Limb (tissue), 2 donors: ENCODE measurements around the gene CXCL16.
A peak's percentile ranks its signal among the peaks of the same experiment; 100 is the strongest.

ENCODE experiments used
- DNase-seq, 2 donors: peaks; one replicate each; pipeline ENCODE4 v3.0.0-alpha.2; 2016; ENCODE audit errors: extremely low spot score in 2 of 2

The CXCL16 gene, protein sequence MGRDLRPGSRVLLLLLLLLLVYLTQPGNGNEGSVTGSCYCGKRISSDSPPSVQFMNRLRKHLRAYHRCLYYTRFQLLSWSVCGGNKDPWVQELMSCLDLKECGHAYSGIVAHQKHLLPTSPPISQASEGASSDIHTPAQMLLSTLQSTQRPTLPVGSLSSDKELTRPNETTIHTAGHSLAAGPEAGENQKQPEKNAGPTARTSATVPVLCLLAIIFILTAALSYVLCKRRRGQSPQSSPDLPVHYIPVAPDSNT

GRCh38 chr17:4739122-4740024 is at the start of gene CXCL16, which contains the start of gene ZMYND15:
Gene CXCL16 (minus strand): TSS chr17:4739928. CDS start chr17:4739339, 589 bp downstream.
Gene ZMYND15 (plus strand): TSS chr17:4739833. CDS start chr17:4740549, 716 bp downstream.
- DNase-seq, result peak in 1 of 2 donors; percentile 61

DNA sequence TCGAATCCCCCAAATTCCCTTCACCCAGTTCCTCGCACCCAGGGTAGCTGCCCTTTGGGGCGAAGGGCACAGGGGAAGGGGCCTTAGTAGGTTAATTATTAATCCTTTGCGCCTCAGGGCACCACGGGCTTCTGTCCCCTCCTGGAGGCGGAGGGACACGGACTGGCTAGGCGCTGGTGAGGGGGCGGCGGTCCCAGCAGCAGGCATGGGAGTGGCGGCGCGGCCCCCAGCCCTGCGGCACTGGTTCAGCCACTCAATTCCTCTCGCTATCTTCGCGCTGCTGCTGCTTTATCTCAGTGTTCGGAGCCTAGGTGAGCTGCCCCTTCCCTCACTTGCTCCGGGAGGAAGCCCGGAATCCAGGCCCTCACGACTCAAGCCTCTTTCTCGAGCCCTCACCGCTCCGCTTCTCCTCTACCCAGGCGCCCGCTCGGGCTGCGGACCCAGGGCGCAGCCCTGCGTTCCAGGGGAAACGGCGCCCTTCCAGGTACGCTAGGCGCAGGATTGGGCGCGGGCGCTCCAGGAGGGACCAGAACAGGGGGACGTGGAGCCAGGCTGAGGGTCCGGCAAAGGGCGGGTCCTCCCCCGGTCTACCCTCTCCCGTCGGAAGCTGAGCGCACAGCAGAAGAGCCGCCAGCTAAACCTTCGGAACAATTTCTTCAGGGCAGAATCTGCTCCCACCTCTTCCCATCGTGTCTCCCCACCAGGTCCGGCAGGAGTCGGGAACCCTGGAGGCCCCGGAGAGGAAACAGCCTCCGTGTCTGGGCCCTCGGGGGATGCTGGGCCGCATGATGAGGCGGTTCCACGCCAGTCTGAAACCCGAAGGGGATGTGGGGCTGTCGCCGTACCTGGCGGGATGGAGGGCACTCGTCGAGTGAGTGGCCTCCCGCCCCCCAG is 49.3 kb upstream of the CXCL16 start, which contains the start of gene GLTPD2:
Gene GLTPD2, plus strand, starts transcription at position 158 of the 894 bp plus-strand sequence. Its CDS starts 48 bp downstream, at position 206.
- DNase-seq, result no peak

- DNase-seq, result peak in 1 of 2 donors; percentile 26
Measured at GRCh38 chr17:4788159-4788806, 48.6 kb upstream of the CXCL16 start.

DNA sequence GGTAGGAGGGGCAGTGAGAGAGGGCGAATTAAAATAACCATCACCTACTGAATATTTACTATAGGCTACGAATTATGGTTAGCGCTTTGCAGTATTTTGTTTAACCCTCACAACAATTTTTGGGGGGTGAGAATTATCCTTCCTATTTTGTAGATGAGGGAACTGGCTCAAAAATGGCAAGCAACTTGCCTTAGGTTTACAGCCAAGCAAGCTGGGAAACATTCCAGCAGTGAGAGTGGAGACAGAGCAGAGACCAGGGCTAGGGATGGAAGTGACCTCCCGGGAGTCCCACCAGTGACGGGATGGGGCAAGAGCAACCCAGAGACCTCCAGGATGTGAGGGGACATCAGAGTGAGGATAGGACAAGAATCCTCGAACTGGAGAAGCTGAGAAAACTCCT is 46.8 kb upstream of the CXCL16 start:
- DNase-seq, result peak in 1 of 2 donors; percentile 29

DNA sequence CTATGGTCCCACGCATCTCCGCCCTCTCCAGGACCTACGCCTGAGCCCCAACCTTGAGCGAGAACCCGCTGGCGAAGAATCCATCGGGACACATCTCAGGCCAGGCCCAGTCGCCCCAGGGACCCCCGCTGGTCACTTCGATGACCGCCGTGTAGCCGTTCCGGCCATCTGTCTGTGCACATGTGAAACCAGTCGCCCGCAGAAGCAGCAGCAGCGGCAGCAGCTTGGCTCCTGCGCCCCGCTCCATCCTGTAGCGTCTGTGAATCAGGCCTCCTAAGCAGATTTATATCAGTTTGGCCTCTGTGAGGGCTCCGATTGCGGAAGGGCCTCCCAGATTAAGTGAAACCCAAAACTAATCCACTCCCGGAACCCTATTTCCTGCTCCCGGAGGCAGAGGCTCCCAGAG is 46.4 kb upstream of the CXCL16 start, which contains the start of gene VMO1:
Gene VMO1, minus strand, starts transcription at position 259 of the 406 bp plus-strand sequence. Its CDS starts 12 bp downstream, at position 247.
- peak in 1 of 2 donors; percentile 42 for DNase-seq

GRCh38 chr17:4785311-4786105 is 45.8 kb upstream of the CXCL16 start:
- peak in 1 of 2 donors; percentile 35 for DNase-seq

- DNase-seq, result no peak
Measured at GRCh38 chr17:4782652-4783051, 42.9 kb upstream of the CXCL16 start.

DNA sequence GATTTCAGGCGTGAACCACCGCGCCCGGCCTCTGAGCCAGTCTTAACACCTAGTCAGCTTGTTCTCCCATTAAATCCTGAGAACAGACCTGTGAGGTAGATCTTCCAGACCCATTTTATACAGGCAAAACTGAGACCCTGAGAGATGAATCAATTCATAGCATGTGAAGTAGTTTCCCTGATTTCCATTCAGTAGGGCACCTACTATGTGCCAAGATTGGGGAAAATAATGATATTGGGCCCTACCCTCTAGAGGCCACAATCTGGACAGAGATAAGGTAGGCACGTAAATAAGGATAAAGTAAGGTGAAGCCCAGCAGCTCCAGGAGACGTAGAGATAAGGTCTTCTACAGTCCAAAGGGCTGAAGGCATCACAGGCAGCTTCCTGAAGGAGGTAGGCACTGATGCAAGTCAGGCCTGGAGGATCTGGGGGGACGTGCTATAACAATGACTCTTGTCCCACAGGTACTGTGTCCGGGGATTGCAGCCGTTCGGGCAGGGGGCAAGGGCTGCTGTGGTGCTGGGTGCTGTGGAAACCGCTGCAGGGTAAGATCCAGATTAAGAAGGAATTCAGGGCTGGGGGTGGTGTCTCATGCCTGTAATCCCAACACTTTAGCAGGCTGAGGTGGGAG is 40.7 kb upstream of the CXCL16 start:
- DNase-seq, result no peak

GRCh38 chr17:4777969-4778760 is 38.4 kb upstream of the CXCL16 start:
- no peak for DNase-seq

- DNase-seq, result no peak
Measured at GRCh38 chr17:4772235-4772613, 32.5 kb upstream of the CXCL16 start.

- peak in 1 of 2 donors; percentile 37 for DNase-seq
Measured at GRCh38 chr17:4771519-4772234, 31.9 kb upstream of the CXCL16 start, which contains the start of gene TM4SF5. Gene TM4SF5 (plus strand): TSS chr17:4771886. CDS start chr17:4771923, 37 bp downstream.

GRCh38 chr17:4769628-4770027 is 29.9 kb upstream of the CXCL16 start:
- no peak for DNase-seq

DNA sequence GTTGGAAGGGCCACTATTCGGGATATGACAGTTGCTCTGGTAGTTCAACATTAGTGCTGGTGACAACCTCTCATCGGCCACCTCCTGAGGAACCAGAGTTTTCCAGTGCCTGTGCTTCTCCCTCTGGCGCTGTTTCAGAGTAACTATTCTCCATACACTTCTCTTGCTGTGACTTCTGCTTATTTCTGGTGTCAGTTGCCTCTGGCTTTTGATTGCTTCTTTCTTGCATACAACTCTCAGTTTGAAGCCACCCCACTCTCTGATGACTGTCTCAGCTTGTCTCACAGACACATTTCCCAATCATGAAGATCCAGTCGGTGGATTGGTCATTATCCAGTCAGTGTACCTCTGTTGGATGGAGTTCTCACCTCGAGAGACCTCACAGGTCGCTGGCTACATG is 28.6 kb upstream of the CXCL16 start:
- no peak for DNase-seq

- DNase-seq, result no peak
Measured at GRCh38 chr17:4766723-4767122, 27.0 kb upstream of the CXCL16 start.

- DNase-seq, result no peak
Measured at GRCh38 chr17:4766201-4766600, 26.5 kb upstream of the CXCL16 start.

- DNase-seq, result no peak
Measured at GRCh38 chr17:4764595-4764994, 24.9 kb upstream of the CXCL16 start.

GRCh38 chr17:4759776-4760236 is 20.1 kb upstream of the CXCL16 start:
- no peak for DNase-seq

DNA sequence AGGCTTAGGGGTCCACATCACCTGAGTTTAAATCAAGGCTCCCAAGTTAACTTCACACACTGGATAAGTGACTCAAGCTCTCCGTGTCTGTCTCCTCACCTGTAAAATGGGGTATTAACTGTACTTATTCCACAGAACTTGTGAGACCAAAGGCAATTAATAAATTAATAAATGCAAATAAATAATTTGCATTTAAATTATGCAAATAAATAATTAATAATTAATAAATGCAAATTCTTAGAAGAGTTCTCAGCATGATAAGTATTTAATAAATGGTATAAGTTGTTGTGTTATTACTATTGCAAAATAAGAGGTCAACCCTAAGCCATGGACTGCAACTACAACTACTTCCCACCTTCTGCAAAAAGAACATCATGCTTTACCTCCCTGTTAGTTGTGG is 13.7 kb upstream of the CXCL16 start:
- DNase-seq, result no peak
